Measurements from ENCODE around the gene OR56A5. TPM values are rescaled to one million over a fixed set of nuclear protein-coding genes. Genes with fewer than 3 reads are reported as not detected.
"Not testable (repeated sequence)": the region's sequence is repeated elsewhere in the genome, so short reads cannot be mapped to it uniquely, and the experiment has no call there.

The OR56A5 gene
- total and polyA plus RNA-seq, 4 donors: not detected

DNA sequence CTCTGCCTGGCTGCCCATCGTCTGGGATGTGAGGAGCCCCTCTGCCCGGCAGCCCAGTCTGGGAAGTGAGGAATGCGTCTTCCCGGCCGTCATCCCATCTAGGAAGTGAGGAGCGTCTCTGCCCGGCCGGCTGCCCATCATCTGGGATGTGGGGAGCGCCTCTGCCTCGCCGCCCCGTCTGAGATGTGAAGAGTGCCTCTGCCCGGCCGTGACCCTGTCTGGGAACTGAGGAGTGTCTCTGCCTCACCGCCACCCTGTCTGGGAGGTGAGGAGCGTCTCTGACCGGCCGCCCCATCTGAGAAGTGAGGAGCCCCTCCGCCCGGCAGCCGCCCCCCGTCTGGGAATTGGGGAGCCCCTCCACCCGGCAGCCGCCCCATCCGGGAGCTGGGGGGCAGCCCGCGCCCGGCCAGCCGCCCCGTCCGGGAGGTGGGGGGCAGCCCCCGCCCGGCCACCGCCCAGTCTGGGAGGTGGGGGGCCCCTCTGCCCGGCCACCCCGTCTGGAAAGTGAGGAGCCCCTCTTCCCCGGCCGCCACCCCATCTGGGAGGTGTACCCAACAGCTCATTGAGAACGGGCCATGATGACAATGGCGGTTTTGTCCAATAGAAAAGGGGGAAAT lies 7.5 kb downstream of the OR56A5 start:
- H3K9me3 ChIP-seq (ENCODE audit: control insufficient read depth in 4 of 4, low read length in 3 of 4); DNase-seq (ENCODE audit: low spot score); H3K36me3 ChIP-seq (ENCODE audit: control insufficient read depth in 4 of 4, insufficient read depth in 3 of 4, low read depth in 1 of 4, low read length in 3 of 4); H3K27me3 ChIP-seq (ENCODE audit: control insufficient read depth in 4 of 4, insufficient read depth in 4 of 4, low read length in 3 of 4); H3K4me1 ChIP-seq (ENCODE audit: control insufficient read depth in 4 of 4, insufficient read depth in 4 of 4, low read length in 3 of 4); H3K27ac ChIP-seq (ENCODE audit: low read depth in 1 of 2, low read length in 2 of 2); H3K4me3 ChIP-seq (ENCODE audit: low read depth in 1 of 3, low read length in 3 of 3); H3K9ac ChIP-seq (ENCODE audit: low read depth in 1 of 2, low read length in 2 of 2): not testable (repeated sequence)
- 96% methylated on average over 40 of the region's 40 CpGs for WGBS

DNA sequence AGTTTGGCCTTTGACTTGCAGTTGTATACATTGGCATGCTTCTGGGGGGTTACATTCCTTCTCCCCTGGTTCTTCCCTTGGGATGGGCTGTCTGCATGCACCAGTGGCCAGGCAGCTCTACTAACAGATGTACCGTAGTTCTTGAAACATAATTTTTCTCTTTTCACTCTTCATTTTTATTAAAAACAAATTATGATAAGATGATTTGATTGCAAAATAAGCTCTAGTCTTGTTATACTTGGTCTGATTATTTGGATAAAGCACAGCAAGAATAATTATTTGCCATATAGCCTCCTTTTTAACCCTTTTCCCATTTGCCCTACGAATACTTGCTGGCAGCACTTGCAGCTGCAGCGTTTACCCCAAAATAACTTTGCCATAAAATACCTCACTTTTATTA lies 12.7 kb downstream of the OR56A5 start:
- 88% methylated on average over 3 of the region's 3 CpGs for WGBS
- H3K4me3 ChIP-seq (ENCODE audit: low read depth in 1 of 3, low read length in 3 of 3): no peak overlapping the region
- H3K36me3 ChIP-seq (ENCODE audit: control insufficient read depth in 4 of 4, insufficient read depth in 3 of 4, low read depth in 1 of 4, low read length in 3 of 4): no peaks in the 10 kb centered on the region
- no peak for DNase-seq (ENCODE audit: low spot score)
- TF ChIP-seq NR2F2 (IDR thresholded peaks at IDR 0.05) (no peak), RAD21 (IDR thresholded peaks at IDR 0.05) (no peak), GABPA (IDR thresholded peaks at IDR 0.05 in 1 of 2, conservative IDR thresholded peaks at IDR 0.05 in 1 of 2) (no peak), FOXA1 (IDR thresholded peaks at IDR 0.05) (no peak), FOXA2 (IDR thresholded peaks at IDR 0.05) (no peak), YY1 (IDR thresholded peaks at IDR 0.05) (no peak), TAF1 (conservative IDR thresholded peaks at IDR 0.05) (no peak), SP1 (IDR thresholded peaks at IDR 0.05) (no peak), JUND (IDR thresholded peaks at IDR 0.05) (no peak), HNF4G (IDR thresholded peaks at IDR 0.05) (no peak), EGR1 (IDR thresholded peaks at IDR 0.05; ENCODE audit: low read depth in 2 of 2) (no peak), HNF4A (conservative IDR thresholded peaks at IDR 0.05) (no peak), RXRA (IDR thresholded peaks at IDR 0.05) (no peak)
- TF ChIP-seq, protein P1, sequence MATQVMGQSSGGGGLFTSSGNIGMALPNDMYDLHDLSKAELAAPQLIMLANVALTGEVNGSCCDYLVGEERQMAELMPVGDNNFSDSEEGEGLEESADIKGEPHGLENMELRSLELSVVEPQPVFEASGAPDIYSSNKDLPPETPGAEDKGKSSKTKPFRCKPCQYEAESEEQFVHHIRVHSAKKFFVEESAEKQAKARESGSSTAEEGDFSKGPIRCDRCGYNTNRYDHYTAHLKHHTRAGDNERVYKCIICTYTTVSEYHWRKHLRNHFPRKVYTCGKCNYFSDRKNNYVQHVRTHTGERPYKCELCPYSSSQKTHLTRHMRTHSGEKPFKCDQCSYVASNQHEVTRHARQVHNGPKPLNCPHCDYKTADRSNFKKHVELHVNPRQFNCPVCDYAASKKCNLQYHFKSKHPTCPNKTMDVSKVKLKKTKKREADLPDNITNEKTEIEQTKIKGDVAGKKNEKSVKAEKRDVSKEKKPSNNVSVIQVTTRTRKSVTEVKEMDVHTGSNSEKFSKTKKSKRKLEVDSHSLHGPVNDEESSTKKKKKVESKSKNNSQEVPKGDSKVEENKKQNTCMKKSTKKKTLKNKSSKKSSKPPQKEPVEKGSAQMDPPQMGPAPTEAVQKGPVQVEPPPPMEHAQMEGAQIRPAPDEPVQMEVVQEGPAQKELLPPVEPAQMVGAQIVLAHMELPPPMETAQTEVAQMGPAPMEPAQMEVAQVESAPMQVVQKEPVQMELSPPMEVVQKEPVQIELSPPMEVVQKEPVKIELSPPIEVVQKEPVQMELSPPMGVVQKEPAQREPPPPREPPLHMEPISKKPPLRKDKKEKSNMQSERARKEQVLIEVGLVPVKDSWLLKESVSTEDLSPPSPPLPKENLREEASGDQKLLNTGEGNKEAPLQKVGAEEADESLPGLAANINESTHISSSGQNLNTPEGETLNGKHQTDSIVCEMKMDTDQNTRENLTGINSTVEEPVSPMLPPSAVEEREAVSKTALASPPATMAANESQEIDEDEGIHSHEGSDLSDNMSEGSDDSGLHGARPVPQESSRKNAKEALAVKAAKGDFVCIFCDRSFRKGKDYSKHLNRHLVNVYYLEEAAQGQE (IDR thresholded peaks at IDR 0.05): no peak
- TF ChIP-seq, protein P2, sequence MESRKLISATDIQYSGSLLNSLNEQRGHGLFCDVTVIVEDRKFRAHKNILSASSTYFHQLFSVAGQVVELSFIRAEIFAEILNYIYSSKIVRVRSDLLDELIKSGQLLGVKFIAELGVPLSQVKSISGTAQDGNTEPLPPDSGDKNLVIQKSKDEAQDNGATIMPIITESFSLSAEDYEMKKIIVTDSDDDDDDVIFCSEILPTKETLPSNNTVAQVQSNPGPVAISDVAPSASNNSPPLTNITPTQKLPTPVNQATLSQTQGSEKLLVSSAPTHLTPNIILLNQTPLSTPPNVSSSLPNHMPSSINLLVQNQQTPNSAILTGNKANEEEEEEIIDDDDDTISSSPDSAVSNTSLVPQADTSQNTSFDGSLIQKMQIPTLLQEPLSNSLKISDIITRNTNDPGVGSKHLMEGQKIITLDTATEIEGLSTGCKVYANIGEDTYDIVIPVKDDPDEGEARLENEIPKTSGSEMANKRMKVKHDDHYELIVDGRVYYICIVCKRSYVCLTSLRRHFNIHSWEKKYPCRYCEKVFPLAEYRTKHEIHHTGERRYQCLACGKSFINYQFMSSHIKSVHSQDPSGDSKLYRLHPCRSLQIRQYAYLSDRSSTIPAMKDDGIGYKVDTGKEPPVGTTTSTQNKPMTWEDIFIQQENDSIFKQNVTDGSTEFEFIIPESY (IDR thresholded peaks at IDR 0.05): no peak
- TF ChIP-seq, protein P3, sequence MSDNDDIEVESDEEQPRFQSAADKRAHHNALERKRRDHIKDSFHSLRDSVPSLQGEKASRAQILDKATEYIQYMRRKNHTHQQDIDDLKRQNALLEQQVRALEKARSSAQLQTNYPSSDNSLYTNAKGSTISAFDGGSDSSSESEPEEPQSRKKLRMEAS (IDR thresholded peaks at IDR 0.05): no peak
- TF ChIP-seq, protein P4, sequence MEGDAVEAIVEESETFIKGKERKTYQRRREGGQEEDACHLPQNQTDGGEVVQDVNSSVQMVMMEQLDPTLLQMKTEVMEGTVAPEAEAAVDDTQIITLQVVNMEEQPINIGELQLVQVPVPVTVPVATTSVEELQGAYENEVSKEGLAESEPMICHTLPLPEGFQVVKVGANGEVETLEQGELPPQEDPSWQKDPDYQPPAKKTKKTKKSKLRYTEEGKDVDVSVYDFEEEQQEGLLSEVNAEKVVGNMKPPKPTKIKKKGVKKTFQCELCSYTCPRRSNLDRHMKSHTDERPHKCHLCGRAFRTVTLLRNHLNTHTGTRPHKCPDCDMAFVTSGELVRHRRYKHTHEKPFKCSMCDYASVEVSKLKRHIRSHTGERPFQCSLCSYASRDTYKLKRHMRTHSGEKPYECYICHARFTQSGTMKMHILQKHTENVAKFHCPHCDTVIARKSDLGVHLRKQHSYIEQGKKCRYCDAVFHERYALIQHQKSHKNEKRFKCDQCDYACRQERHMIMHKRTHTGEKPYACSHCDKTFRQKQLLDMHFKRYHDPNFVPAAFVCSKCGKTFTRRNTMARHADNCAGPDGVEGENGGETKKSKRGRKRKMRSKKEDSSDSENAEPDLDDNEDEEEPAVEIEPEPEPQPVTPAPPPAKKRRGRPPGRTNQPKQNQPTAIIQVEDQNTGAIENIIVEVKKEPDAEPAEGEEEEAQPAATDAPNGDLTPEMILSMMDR (IDR thresholded peaks at IDR 0.05; ENCODE audit: low read depth, low read length, missing input control): no peak
- TF ChIP-seq, protein P5, sequence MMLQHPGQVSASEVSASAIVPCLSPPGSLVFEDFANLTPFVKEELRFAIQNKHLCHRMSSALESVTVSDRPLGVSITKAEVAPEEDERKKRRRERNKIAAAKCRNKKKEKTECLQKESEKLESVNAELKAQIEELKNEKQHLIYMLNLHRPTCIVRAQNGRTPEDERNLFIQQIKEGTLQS (IDR thresholded peaks at IDR 0.05): no peak
- H3K9me3 ChIP-seq (ENCODE audit: control insufficient read depth in 4 of 4, low read length in 3 of 4): peaks cover 0 to 1% (median 0%) of the 10 kb centered on the region in 4 donors
- H3K27ac ChIP-seq (ENCODE audit: low read depth in 1 of 2, low read length in 2 of 2): no peak overlapping the region
- H3K4me1 ChIP-seq (ENCODE audit: control insufficient read depth in 4 of 4, insufficient read depth in 4 of 4, low read length in 3 of 4): no peaks in the 10 kb centered on the region
- H3K9ac ChIP-seq (ENCODE audit: low read depth in 1 of 2, low read length in 2 of 2): no peak overlapping the region
- H3K27me3 ChIP-seq (ENCODE audit: control insufficient read depth in 4 of 4, insufficient read depth in 4 of 4, low read length in 3 of 4): no peaks in the 10 kb centered on the region
